Fibroblast of lung (primary cell): ENCODE results near the gene FAM78A. TPM values are rescaled to one million over a fixed set of nuclear protein-coding genes. Genes with fewer than 3 reads are reported as not detected.
"Not testable (repeated sequence)": the region's sequence is repeated elsewhere in the genome, so short reads cannot be mapped to it uniquely, and the experiment has no call there.

ENCODE experiments used
- DNase-seq, 2 donors: peaks; one replicate each; pipeline versions ENCODE4 v3.0.0 to v3.0.0-alpha.2; 2010; ENCODE audit warnings: low read depth in 2 of 2
- H2AFZ ChIP-seq: 2 replicates; pipeline ENCODE4 v1.5.1; 2012; ENCODE audit warnings: low read length, control low read depth, inconsistent platforms
- H3K27ac ChIP-seq: 2 replicates; pipeline ENCODE4 v1.5.1; 2011; ENCODE audit warnings: low read length, control low read depth; ENCODE audit not compliant: insufficient read depth
- H3K27me3 ChIP-seq: 2 replicates; pipeline ENCODE4 v1.5.1; 2011; ENCODE audit warnings: mild to moderate bottlenecking, low read length; ENCODE audit not compliant: control insufficient read depth, insufficient read depth
- H3K36me3 ChIP-seq: 2 replicates; pipeline ENCODE4 v1.5.1; 2011; ENCODE audit warnings: low read length; ENCODE audit not compliant: control insufficient read depth, insufficient read depth
- H3K4me1 ChIP-seq: 2 replicates; pipeline ENCODE4 v1.5.1; 2011; ENCODE audit warnings: low read length; ENCODE audit not compliant: control insufficient read depth, insufficient read depth; ENCODE audit errors: extremely low read depth
- H3K4me2 ChIP-seq: 2 replicates; pipeline ENCODE4 v1.5.1; 2011; ENCODE audit warnings: low read length, control low read depth; ENCODE audit not compliant: insufficient read depth; ENCODE audit errors: extremely low read depth
- H3K4me3 ChIP-seq, 4 experiments: fragments of 200-600 bp in 1 of 4; sonication (generic) in 1 of 4; replicated peaks in 1 of 4; 2 replicates each; pipeline ENCODE4 v1.5.1; 2011 to 2016; ENCODE audit warnings: low read length in 4 of 4, low read depth in 3 of 4, mild to moderate bottlenecking in 3 of 4, control low read depth in 2 of 4, inconsistent platforms in 1 of 4, mixed read lengths in 1 of 4; ENCODE audit not compliant: insufficient read depth in 1 of 4; ENCODE audit errors: control extremely low read depth in 1 of 4
- H3K79me2 ChIP-seq: 2 replicates; pipeline ENCODE4 v1.5.1; 2012; ENCODE audit warnings: mild to moderate bottlenecking, low read length, inconsistent platforms; ENCODE audit not compliant: control insufficient read depth, insufficient read depth
- H3K9ac ChIP-seq: 2 replicates; pipeline ENCODE4 v1.5.1; 2011; ENCODE audit warnings: mild to moderate bottlenecking, low read length, control low read depth; ENCODE audit not compliant: insufficient read depth
- H3K9me3 ChIP-seq: 2 replicates; pipeline ENCODE4 v1.5.1; 2012; ENCODE audit warnings: low read depth, low read length; ENCODE audit not compliant: control insufficient read depth, insufficient read depth
- H4K20me1 ChIP-seq: 2 replicates; pipeline ENCODE4 v1.5.1; 2011; ENCODE audit warnings: low read length; ENCODE audit not compliant: control insufficient read depth, insufficient read depth; ENCODE audit errors: extremely low read depth
- EZH2 ChIP-seq: IDR thresholded peaks from 2 replicates; pipeline ENCODE4 v1.5.1; 2012; ENCODE audit warnings: low read length, control low read depth, mild to moderate bottlenecking; ENCODE audit errors: missing control alignments
- polyA plus RNA-seq, 2 donors: library from polyadenylated mRNA; depleted of rRNA in 1 of 2; stranded (reverse) in 1 of 2; unstranded in 1 of 2; fragments of >200 nt; gene quantifications; 2 replicates each; pipeline ENCODE4 v1.2.1, GENCODE V29; 2011 to 2012; ENCODE audit warnings: missing spikeins in 1 of 2
- total RNA-seq: library from RNA; depleted of rRNA; stranded (reverse); fragments of >200 nt; gene quantifications from 2 replicates; pipeline ENCODE4 v1.2.1, GENCODE V29; 2014
- TF ChIP-seq, protein P1 (sequence below), 2 donors: IDR thresholded peaks in 1 of 2; conservative IDR thresholded peaks in 1 of 2; 1 replicate in 1 of 2; 2 replicates in 1 of 2; pipeline ENCODE4 v1.5.1; 2011 to 2012; ENCODE audit warnings: low read length in 2 of 2, control low read depth in 1 of 2, inconsistent platforms in 1 of 2, low read depth in 1 of 2, mild to moderate bottlenecking in 1 of 2

Gene FAM78A
- total and polyA plus RNA-seq, 2 donors (not counting 1 experiment from before 2014, with no cell fraction given): 0.26 to 0.33 TPM

DNA sequence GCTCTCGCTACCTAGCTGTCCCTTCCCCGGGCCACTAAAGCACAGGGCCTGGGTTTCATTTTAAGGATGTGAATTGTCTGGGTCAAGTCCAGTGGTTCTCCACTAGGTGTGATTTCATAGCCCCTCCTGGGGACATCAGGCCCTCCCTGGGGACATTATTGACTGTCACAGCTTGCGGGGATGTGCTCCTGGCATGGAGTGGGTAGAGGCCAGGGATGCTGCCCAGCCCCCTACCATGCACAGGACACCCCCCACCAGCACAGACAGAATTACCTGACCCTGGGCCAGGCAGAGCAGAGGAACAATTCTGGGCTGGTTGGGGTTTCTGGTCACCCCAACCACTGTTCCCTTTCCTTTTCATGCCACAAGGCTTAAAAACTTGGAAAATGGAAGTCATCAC is 4.1 kb downstream of the FAM78A start:
- H3K4me2 ChIP-seq: no peak overlapping the region
- H3K4me1 ChIP-seq: no peaks in the 10 kb centered on the region

GRCh38 chr9:131271506-131271931 is 4.8 kb downstream of the FAM78A start:
- no peak overlapping the region for H3K9ac ChIP-seq
- H3K4me1 ChIP-seq: no peaks in the 10 kb centered on the region
- DNase-seq: no peak
- no peaks in the 10 kb centered on the region for H3K36me3 ChIP-seq
- H3K79me2 ChIP-seq: no peaks in the 10 kb centered on the region
- no peak overlapping the region for H2AFZ ChIP-seq
- TF ChIP-seq EZH2: no peak
- TF ChIP-seq, protein P1, sequence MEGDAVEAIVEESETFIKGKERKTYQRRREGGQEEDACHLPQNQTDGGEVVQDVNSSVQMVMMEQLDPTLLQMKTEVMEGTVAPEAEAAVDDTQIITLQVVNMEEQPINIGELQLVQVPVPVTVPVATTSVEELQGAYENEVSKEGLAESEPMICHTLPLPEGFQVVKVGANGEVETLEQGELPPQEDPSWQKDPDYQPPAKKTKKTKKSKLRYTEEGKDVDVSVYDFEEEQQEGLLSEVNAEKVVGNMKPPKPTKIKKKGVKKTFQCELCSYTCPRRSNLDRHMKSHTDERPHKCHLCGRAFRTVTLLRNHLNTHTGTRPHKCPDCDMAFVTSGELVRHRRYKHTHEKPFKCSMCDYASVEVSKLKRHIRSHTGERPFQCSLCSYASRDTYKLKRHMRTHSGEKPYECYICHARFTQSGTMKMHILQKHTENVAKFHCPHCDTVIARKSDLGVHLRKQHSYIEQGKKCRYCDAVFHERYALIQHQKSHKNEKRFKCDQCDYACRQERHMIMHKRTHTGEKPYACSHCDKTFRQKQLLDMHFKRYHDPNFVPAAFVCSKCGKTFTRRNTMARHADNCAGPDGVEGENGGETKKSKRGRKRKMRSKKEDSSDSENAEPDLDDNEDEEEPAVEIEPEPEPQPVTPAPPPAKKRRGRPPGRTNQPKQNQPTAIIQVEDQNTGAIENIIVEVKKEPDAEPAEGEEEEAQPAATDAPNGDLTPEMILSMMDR (conservative IDR thresholded peaks at IDR 0.05 in 1 of 2, IDR thresholded peaks at IDR 0.05 in 1 of 2; ENCODE audit: low read depth in 1 of 2, low read length in 2 of 2): no peak
- H4K20me1 ChIP-seq: no peaks in the 10 kb centered on the region
- peaks cover 10% of the 10 kb centered on the region for H3K27me3 ChIP-seq
- H3K4me3 ChIP-seq: no peak overlapping the region
- no peak overlapping the region for H3K4me2 ChIP-seq
- H3K27ac ChIP-seq: no peak overlapping the region
- no peaks in the 10 kb centered on the region for H3K9me3 ChIP-seq

More for the DNA sequence above, 4.1 kb downstream of the FAM78A start:
- no peaks in the 10 kb centered on the region for H4K20me1 ChIP-seq
- H3K4me3 ChIP-seq: no peak overlapping the region
- no peaks in the 10 kb centered on the region for H3K36me3 ChIP-seq
- no peak for TF ChIP-seq EZH2
- TF ChIP-seq, protein P1 (conservative IDR thresholded peaks at IDR 0.05 in 1 of 2, IDR thresholded peaks at IDR 0.05 in 1 of 2; ENCODE audit: low read depth in 1 of 2, low read length in 2 of 2): no peak
- no peaks in the 10 kb centered on the region for H3K79me2 ChIP-seq
- H3K27me3 ChIP-seq: peaks cover 10% of the 10 kb centered on the region
- DNase-seq: no peak
- no peak overlapping the region for H3K9ac ChIP-seq
- no peak overlapping the region for H3K27ac ChIP-seq
- no peaks in the 10 kb centered on the region for H3K9me3 ChIP-seq
- H2AFZ ChIP-seq: no peak overlapping the region

DNA sequence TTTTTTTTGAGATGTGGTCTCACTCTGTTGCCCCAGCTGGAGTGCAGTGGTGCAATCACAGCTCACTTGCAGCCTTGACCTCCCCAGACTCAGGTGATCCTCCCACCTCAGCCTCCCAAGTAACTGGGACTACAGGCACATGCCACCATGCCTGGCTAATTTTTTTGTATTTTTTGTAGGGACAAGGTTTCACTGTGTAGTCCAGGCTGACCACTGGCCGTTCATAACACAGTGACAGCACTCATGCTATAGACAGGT is 5.4 kb downstream of the FAM78A start:
- not testable (repeated sequence) for H3K4me2 ChIP-seq, H3K27me3 ChIP-seq, H3K27ac ChIP-seq, H3K9ac ChIP-seq, H3K79me2 ChIP-seq, H3K36me3 ChIP-seq, H3K4me1 ChIP-seq, H3K4me3 ChIP-seq, DNase-seq, H4K20me1 ChIP-seq, H3K9me3 ChIP-seq, H2AFZ ChIP-seq
